ENCODE results near the gene CRADD. TPM values are rescaled to one million over a fixed set of nuclear protein-coding genes. Genes with fewer than 3 reads are reported as not detected.
"Not testable (repeated sequence)": the region's sequence is repeated elsewhere in the genome, so short reads cannot be mapped to it uniquely, and the experiment has no call there.

Gene CRADD
- total and polyA plus RNA-seq, 2 donors (not counting 3 experiments of a cell fraction or from before 2014, with no cell fraction given) = 11.7 to 14.5 TPM

- DNase-seq (ENCODE audit: low read depth, low spot score); dilution Hi-C loops (cut with MboI; ENCODE audit: extremely low pct_ligation_motif_present, low sequenced_read_pairs); H3K9me1 ChIP-seq (replicated peaks; ENCODE audit: control insufficient read depth, extremely low read depth, insufficient read depth, low read length); FAIRE-seq; H2AFZ ChIP-seq (ENCODE audit: low read depth, low read length); H3K9me3 ChIP-seq (replicated peaks; ENCODE audit: control insufficient read depth, insufficient read depth, low read length); H4K20me1 ChIP-seq (replicated peaks; ENCODE audit: control insufficient read depth, extremely low read depth, insufficient read depth, low read length); BruUV-seq (replicated peaks); H3K4me2 ChIP-seq (ENCODE audit: insufficient read depth, low read length); H3K9ac ChIP-seq (replicated peaks; ENCODE audit: extremely low read depth, insufficient read depth, low read length); H3K79me2 ChIP-seq (ENCODE audit: control insufficient read depth, insufficient read depth, low read length); H3K27me3 ChIP-seq (ENCODE audit: control insufficient read depth in 2 of 2, insufficient read depth in 2 of 2, low read length in 2 of 2); H3K27ac ChIP-seq (ENCODE audit: insufficient read depth, low read depth, low read length); H3K4me3 ChIP-seq (replicated peaks in 1 of 3; ENCODE audit: insufficient read depth in 1 of 3, low read depth in 1 of 3, low read length in 3 of 3); H3K36me3 ChIP-seq (ENCODE audit: control insufficient read depth in 2 of 2, extremely low read depth in 1 of 2, insufficient read depth in 2 of 2, low read length in 2 of 2); CTCF ChIA-PET; intact Hi-C loops (cut with micrococcal nuclease); POLR2A ChIA-PET: not testable (repeated sequence)
- H3K4me1 ChIP-seq (ENCODE audit: control insufficient read depth, extremely low read depth, insufficient read depth, low read length) = peaks cover 16% of the 10 kb centered on the region
Observed at GRCh38 chr12:93801666-93802065, 124.5 kb downstream of the CRADD start.

- Histone ChIP-seq H3K9me3 (replicated peaks; ENCODE audit: control insufficient read depth, insufficient read depth, low read length) (no peaks in the 10 kb centered on the region), H3K4me1 (ENCODE audit: control insufficient read depth, extremely low read depth, insufficient read depth, low read length) (peaks cover 16% of the 10 kb centered on the region), H3K9me1 (replicated peaks; ENCODE audit: control insufficient read depth, extremely low read depth, insufficient read depth, low read length) (no peaks in the 10 kb centered on the region), H2AFZ (ENCODE audit: low read depth, low read length) (no peak overlapping the region), H3K4me2 (ENCODE audit: insufficient read depth, low read length) (no peak overlapping the region), H3K27me3 (ENCODE audit: control insufficient read depth in 2 of 2, insufficient read depth in 2 of 2, low read length in 2 of 2) (no peaks in the 10 kb centered on the region), H3K27ac (ENCODE audit: insufficient read depth, low read depth, low read length) (no peak overlapping the region), H3K9ac (replicated peaks; ENCODE audit: extremely low read depth, insufficient read depth, low read length) (no peak overlapping the region), H3K79me2 (ENCODE audit: control insufficient read depth, insufficient read depth, low read length) (no peaks in the 10 kb centered on the region), H3K36me3 (ENCODE audit: control insufficient read depth in 2 of 2, extremely low read depth in 1 of 2, insufficient read depth in 2 of 2, low read length in 2 of 2) (no peaks in the 10 kb centered on the region), H4K20me1 (replicated peaks; ENCODE audit: control insufficient read depth, extremely low read depth, insufficient read depth, low read length) (no peaks in the 10 kb centered on the region), H3K4me3 (replicated peaks in 1 of 3; ENCODE audit: insufficient read depth in 1 of 3, low read depth in 1 of 3, low read length in 3 of 3) (no peak overlapping the region)
- intact Hi-C loops (cut with micrococcal nuclease) = no loop called here
- FAIRE-seq (no peak), DNase-seq (ENCODE audit: low read depth, low spot score) (no peak)
- dilution Hi-C loops (cut with MboI; ENCODE audit: extremely low pct_ligation_motif_present, low sequenced_read_pairs) = no loop called here
- POLR2A ChIA-PET = no interaction called here
- TF ChIP-seq JUN (IDR thresholded peaks at IDR 0.05; ENCODE audit: borderline replicate concordance, insufficient read depth, insufficient read length, low read depth) (no peak), EZH2 (IDR thresholded peaks at IDR 0.05; ENCODE audit: borderline replicate concordance, low read depth, low read length, severe bottlenecking) (no peak), POLR2A (IDR thresholded peaks at IDR 0.05; ENCODE audit: low read depth, low read length) (no peak), FOS (IDR thresholded peaks at IDR 0.05; ENCODE audit: borderline replicate concordance, insufficient read depth, low read length) (no peak), POLR2AphosphoS5 (IDR thresholded peaks at IDR 0.05; ENCODE audit: insufficient read depth, low read depth, low read length) (no peak), GATA2 (IDR thresholded peaks at IDR 0.05; ENCODE audit: insufficient read depth, insufficient read length, low read depth, low read length) (no peak), MYC (IDR thresholded peaks at IDR 0.05; ENCODE audit: low read depth, low read length) (no peak)
- TF ChIP-seq, protein P1, sequence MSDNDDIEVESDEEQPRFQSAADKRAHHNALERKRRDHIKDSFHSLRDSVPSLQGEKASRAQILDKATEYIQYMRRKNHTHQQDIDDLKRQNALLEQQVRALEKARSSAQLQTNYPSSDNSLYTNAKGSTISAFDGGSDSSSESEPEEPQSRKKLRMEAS (IDR thresholded peaks at IDR 0.05; ENCODE audit: insufficient read depth, insufficient read length) = no peak
- TF ChIP-seq, protein P2, sequence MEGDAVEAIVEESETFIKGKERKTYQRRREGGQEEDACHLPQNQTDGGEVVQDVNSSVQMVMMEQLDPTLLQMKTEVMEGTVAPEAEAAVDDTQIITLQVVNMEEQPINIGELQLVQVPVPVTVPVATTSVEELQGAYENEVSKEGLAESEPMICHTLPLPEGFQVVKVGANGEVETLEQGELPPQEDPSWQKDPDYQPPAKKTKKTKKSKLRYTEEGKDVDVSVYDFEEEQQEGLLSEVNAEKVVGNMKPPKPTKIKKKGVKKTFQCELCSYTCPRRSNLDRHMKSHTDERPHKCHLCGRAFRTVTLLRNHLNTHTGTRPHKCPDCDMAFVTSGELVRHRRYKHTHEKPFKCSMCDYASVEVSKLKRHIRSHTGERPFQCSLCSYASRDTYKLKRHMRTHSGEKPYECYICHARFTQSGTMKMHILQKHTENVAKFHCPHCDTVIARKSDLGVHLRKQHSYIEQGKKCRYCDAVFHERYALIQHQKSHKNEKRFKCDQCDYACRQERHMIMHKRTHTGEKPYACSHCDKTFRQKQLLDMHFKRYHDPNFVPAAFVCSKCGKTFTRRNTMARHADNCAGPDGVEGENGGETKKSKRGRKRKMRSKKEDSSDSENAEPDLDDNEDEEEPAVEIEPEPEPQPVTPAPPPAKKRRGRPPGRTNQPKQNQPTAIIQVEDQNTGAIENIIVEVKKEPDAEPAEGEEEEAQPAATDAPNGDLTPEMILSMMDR (IDR thresholded peaks at IDR 0.05; ENCODE audit: extremely low read depth in 1 of 2, insufficient read depth in 1 of 2, low read depth in 1 of 2, low read length in 2 of 2) = no peak
- no TSS peak for BruUV-seq (replicated peaks)
- CTCF ChIA-PET = interaction anchor here (0.6 to 4.1 kb wide), 10 partner anchors 9 to 300 kb away, joined by 3 to 37 read pairs (median 4); no protein-coding TSS in a partner anchor
Observed at GRCh38 chr12:93802293-93802692, 125.1 kb downstream of the CRADD start.
